ENCODE measurements around the gene DDX20.

- TF ChIP-seq REST (IDR thresholded peaks at IDR 0.05; ENCODE audit: borderline replicate concordance) (no peak), EP300 (conservative IDR thresholded peaks at IDR 0.05; ENCODE audit: poor library complexity, severe bottlenecking) (no peak)
Observed at GRCh38 chr1:111733183-111733991, 22.3 kb upstream of the DDX20 start.

Data from neural cell (in vitro differentiated cells).